ENCODE data around the gene ENTHD1.
"Not testable (repeated sequence)": the region's sequence is repeated elsewhere in the genome, so short reads cannot be mapped to it uniquely, and the experiment has no call there.

The ENTHD1 gene

GRCh38 chr22:39904024-39904423 lies 10.5 kb upstream of the ENTHD1 start:
- DNase-seq (ENCODE audit: extremely low spot score, insufficient read length, low read depth); FAIRE-seq: not testable (repeated sequence)

GRCh38 chr22:39901565-39902146 lies 8.1 kb upstream of the ENTHD1 start:
- FAIRE-seq (no peak), DNase-seq (ENCODE audit: extremely low spot score, insufficient read length, low read depth) (no peak)

- DNase-seq (ENCODE audit: extremely low spot score, insufficient read length, low read depth) (peak; percentile 36), FAIRE-seq (peak; percentile 100)
Observed at GRCh38 chr22:39900306-39901227, 7.0 kb upstream of the ENTHD1 start, which contains the start of gene GRAP2. Gene GRAP2 (plus strand): TSS chr22:39901084. CDS start chr22:39947107, 46,023 bp downstream.

GRCh38 chr22:39898997-39899396 lies 5.4 kb upstream of the ENTHD1 start:
- DNase-seq (ENCODE audit: extremely low spot score, insufficient read length, low read depth) = peak; percentile 49
- peak; percentile 98 for FAIRE-seq

- FAIRE-seq = peak; percentile 31
- DNase-seq (ENCODE audit: extremely low spot score, insufficient read length, low read depth) = no peak
Observed at GRCh38 chr22:39897841-39898240, 4.3 kb upstream of the ENTHD1 start.

GRCh38 chr22:39896313-39896996 lies 2.9 kb upstream of the ENTHD1 start:
- FAIRE-seq (no peak), DNase-seq (ENCODE audit: extremely low spot score, insufficient read length, low read depth) (no peak)

GRCh38 chr22:39895682-39896081 lies 2.1 kb upstream of the ENTHD1 start:
- FAIRE-seq (no peak), DNase-seq (ENCODE audit: extremely low spot score, insufficient read length, low read depth) (no peak)

GRCh38 chr22:39894554-39895092 lies 1.1 kb upstream of the ENTHD1 start:
- FAIRE-seq (no peak), DNase-seq (ENCODE audit: extremely low spot score, insufficient read length, low read depth) (no peak)

- not testable (repeated sequence) for FAIRE-seq; DNase-seq (ENCODE audit: extremely low spot score, insufficient read length, low read depth)
Observed at GRCh38 chr22:39889924-39890323, 3.6 kb downstream of the ENTHD1 start.

GRCh38 chr22:39883057-39883456 lies 10.5 kb downstream of the ENTHD1 start:
- DNase-seq (ENCODE audit: extremely low spot score, insufficient read length, low read depth) (no peak), FAIRE-seq (no peak)

GRCh38 chr22:39880722-39881121 lies 12.8 kb downstream of the ENTHD1 start:
- FAIRE-seq (no peak), DNase-seq (ENCODE audit: extremely low spot score, insufficient read length, low read depth) (no peak)

GRCh38 chr22:39877079-39877845 lies 16.3 kb downstream of the ENTHD1 start:
- FAIRE-seq (no peak), DNase-seq (ENCODE audit: extremely low spot score, insufficient read length, low read depth) (no peak)

- not testable (repeated sequence) for FAIRE-seq; DNase-seq (ENCODE audit: extremely low spot score, insufficient read length, low read depth)
Observed at GRCh38 chr22:39875176-39875885, 18.2 kb downstream of the ENTHD1 start.

GRCh38 chr22:39873965-39874364 lies 19.6 kb downstream of the ENTHD1 start:
- FAIRE-seq (no peak), DNase-seq (ENCODE audit: extremely low spot score, insufficient read length, low read depth) (no peak)

GRCh38 chr22:39872548-39872947 lies 21.0 kb downstream of the ENTHD1 start:
- DNase-seq (ENCODE audit: extremely low spot score, insufficient read length, low read depth) (no peak), FAIRE-seq (no peak)

GRCh38 chr22:39871008-39871798 lies 22.4 kb downstream of the ENTHD1 start:
- DNase-seq (ENCODE audit: extremely low spot score, insufficient read length, low read depth) (no peak), FAIRE-seq (peak; percentile 55)

- not testable (repeated sequence) for FAIRE-seq; DNase-seq (ENCODE audit: extremely low spot score, insufficient read length, low read depth)
Observed at GRCh38 chr22:39869797-39870196, 23.8 kb downstream of the ENTHD1 start.

- no peak for DNase-seq (ENCODE audit: extremely low spot score, insufficient read length, low read depth)
- peak; percentile 70 for FAIRE-seq
Observed at GRCh38 chr22:39868741-39869140, 24.8 kb downstream of the ENTHD1 start.
